GM23248 (cell line): Measurements from ENCODE around the gene OTULINL. TPM values are rescaled to one million over a fixed set of nuclear protein-coding genes. Genes with fewer than 3 reads are reported as not detected.

ENCODE experiments used
- DNase-seq: peaks from one replicate; pipeline ENCODE4 v3.0.0-alpha.2; 2015
- H2AFZ ChIP-seq: fragments of 200-600 bp; sonication (generic); 2 replicates; pipeline ENCODE4 v1.6.1; 2016; ENCODE audit warnings: antibody characterized with exemption
- H3F3A ChIP-seq: fragments of 200-600 bp; sonication (generic); 2 replicates; pipeline ENCODE4 v1.6.1; 2016; ENCODE audit warnings: mild to moderate bottlenecking, antibody characterized with exemption, mixed run types; ENCODE audit not compliant: insufficient read depth
- H3K27ac ChIP-seq: fragments of 200-600 bp; sonication (generic); 2 replicates; pipeline ENCODE4 v1.5.1; 2016; ENCODE audit warnings: mild to moderate bottlenecking
- H3K27me3 ChIP-seq: fragments of 200-600 bp; sonication (generic); replicated peaks from 2 replicates; pipeline ENCODE4 v1.6.1; 2016; ENCODE audit warnings: mild to moderate bottlenecking; ENCODE audit not compliant: insufficient read depth
- H3K36me3 ChIP-seq: fragments of 200-600 bp; sonication (generic); 2 replicates; pipeline ENCODE4 v1.6.1; 2016; ENCODE audit warnings: low read depth, mild to moderate bottlenecking
- H3K4me1 ChIP-seq: fragments of 200-600 bp; sonication (generic); 2 replicates; pipeline ENCODE4 v1.6.1; 2016; ENCODE audit warnings: mild to moderate bottlenecking; ENCODE audit not compliant: insufficient read depth
- H3K4me2 ChIP-seq: fragments of 200-600 bp; sonication (generic); one replicate; pipeline ENCODE4 v1.6.1; 2016; ENCODE audit warnings: mild to moderate bottlenecking; ENCODE audit not compliant: unreplicated experiment
- H3K4me3 ChIP-seq: fragments of 200-600 bp; sonication (generic); 2 replicates; pipeline ENCODE4 v1.5.1; 2016; ENCODE audit warnings: mild to moderate bottlenecking
- H3K79me2 ChIP-seq: fragments of 200-600 bp; sonication (generic); 2 replicates; pipeline ENCODE4 v1.6.1; 2016; ENCODE audit warnings: mild to moderate bottlenecking; ENCODE audit not compliant: insufficient read depth
- H3K9ac ChIP-seq: fragments of 200-600 bp; sonication (generic); 2 replicates; pipeline ENCODE4 v1.6.1; 2016; ENCODE audit warnings: mild to moderate bottlenecking
- H3K9me2 ChIP-seq: fragments of 200-600 bp; sonication (generic); 2 replicates; pipeline ENCODE4 v1.6.1; 2016; ENCODE audit warnings: mixed run types, mild to moderate bottlenecking, moderate library complexity; ENCODE audit not compliant: insufficient read depth
- H3K9me3 ChIP-seq: fragments of 200-600 bp; sonication (generic); one replicate; pipeline ENCODE4 v1.6.1; 2017; ENCODE audit warnings: low read depth
- H4K20me1 ChIP-seq: fragments of 200-600 bp; sonication (generic); 2 replicates; pipeline ENCODE4 v1.6.0; 2016; ENCODE audit not compliant: insufficient read depth
- EZH2 ChIP-seq: fragments of 200-600 bp; sonication (generic); IDR thresholded peaks from 2 replicates; pipeline ENCODE4 v1.6.1; 2018; ENCODE audit warnings: antibody characterized with exemption, mild to moderate bottlenecking; ENCODE audit not compliant: insufficient read depth, poor library complexity, severe bottlenecking
- EZH2phosphoT487 ChIP-seq: fragments of 200-600 bp; sonication (generic); IDR thresholded peaks from 2 replicates; pipeline ENCODE4 v1.6.1; 2018; ENCODE audit warnings: antibody characterized with exemption, moderate library complexity, mild to moderate bottlenecking, low read depth; ENCODE audit not compliant: insufficient read depth
- WGBS, 2 experiments: methylation state at CpG; one replicate each; pipeline ENCODE4 v1.1.6; 2015 to 2017; ENCODE audit warnings: low lambda C conversion rate in 2 of 2, low coverage in 1 of 2; ENCODE audit errors: missing lambda C conversion rate in 2 of 2; 5-methylcytosine and 5-hydroxymethylcytosine counted together
- in situ Hi-C: fragments of 300-500 bp; cut with MboI; formaldehyde crosslinking; loops from 2 replicates; pipeline ENCODE4 v1.15.0; 2020
- polyA plus RNA-seq: library from polyadenylated mRNA; unstranded; fragments of >200 nt; fragmentation: Nextera tagmentation; extraction: Ambion mirVana; gene quantifications from 2 replicates; pipeline ENCODE4 v1.2.1, GENCODE V29; 2016
- total RNA-seq: library from RNA; depleted of rRNA; stranded (reverse); fragments of >200 nt; shearing (Covaris generic); gene quantifications from 2 replicates; pipeline ENCODE4 v1.2.3, GENCODE V29; 2014

OTULINL gene
- total and polyA plus RNA-seq, 2 experiments from 2014 or later: 0.23 to 1.3 TPM

GRCh38 chr5:14572836-14573235 is 8.8 kb upstream of the OTULINL start:
- H3K9me2 ChIP-seq: no peaks in the 10 kb centered on the region

GRCh38 chr5:14574096-14574495 is 7.5 kb upstream of the OTULINL start:
- no peaks in the 10 kb centered on the region for H3F3A ChIP-seq
- no peak for DNase-seq
- WGBS, 2 experiments: 6 to 8% methylated on average over 3 of the region's 3 CpGs
- TF ChIP-seq EZH2 (no peak), EZH2phosphoT487 (no peak)
- H3K4me1 ChIP-seq: no peaks in the 10 kb centered on the region
- no peaks in the 10 kb centered on the region for H4K20me1 ChIP-seq
- H3K4me3 ChIP-seq: no peak overlapping the region
- in situ Hi-C loops: no loop called here
- H3K27me3 ChIP-seq: peaks cover 38% of the 10 kb centered on the region
- no peak overlapping the region for H3K9ac ChIP-seq
- H3K4me2 ChIP-seq: no peak overlapping the region
- H3K79me2 ChIP-seq: no peaks in the 10 kb centered on the region
- no peak overlapping the region for H3K27ac ChIP-seq
- no peaks in the 10 kb centered on the region for H3K9me2 ChIP-seq
- no peaks in the 10 kb centered on the region for H3K9me3 ChIP-seq
- H3K36me3 ChIP-seq: no peaks in the 10 kb centered on the region
- no peak overlapping the region for H2AFZ ChIP-seq

More at GRCh38 chr5:14572836-14573235, 8.8 kb upstream of the OTULINL start:
- Histone ChIP-seq H3F3A (no peaks in the 10 kb centered on the region), H3K9me3 (no peaks in the 10 kb centered on the region), H3K27ac (no peak overlapping the region), H3K79me2 (no peaks in the 10 kb centered on the region), H3K9ac (no peak overlapping the region), H4K20me1 (no peaks in the 10 kb centered on the region), H3K4me1 (no peaks in the 10 kb centered on the region), H3K36me3 (no peaks in the 10 kb centered on the region), H3K27me3 (peaks cover 28% of the 10 kb centered on the region), H2AFZ (no peak overlapping the region), H3K4me2 (no peak overlapping the region), H3K4me3 (no peak overlapping the region)
- TF ChIP-seq EZH2 (no peak), EZH2phosphoT487 (no peak)
- in situ Hi-C loops: no loop called here
- DNase-seq: no peak
- WGBS, 2 experiments: 83 to 88% methylated on average over 4 of the region's 4 CpGs

GRCh38 chr5:14574891-14575508 is 6.6 kb upstream of the OTULINL start:
- in situ Hi-C loops: no loop called here
- no peak overlapping the region for H3K27ac ChIP-seq
- H3K9me2 ChIP-seq: no peaks in the 10 kb centered on the region
- 62 to 70% methylated on average over 2 of the region's 2 CpGs for WGBS, 2 experiments
- peaks cover 44% of the 10 kb centered on the region for H3K27me3 ChIP-seq
- no peaks in the 10 kb centered on the region for H4K20me1 ChIP-seq
- TF ChIP-seq EZH2 (no peak), EZH2phosphoT487 (no peak)
- no peak overlapping the region for H2AFZ ChIP-seq
- no peak overlapping the region for H3K9ac ChIP-seq
- H3K36me3 ChIP-seq: no peaks in the 10 kb centered on the region
- no peak overlapping the region for H3K4me3 ChIP-seq
- no peak for DNase-seq
- no peaks in the 10 kb centered on the region for H3K79me2 ChIP-seq
- H3F3A ChIP-seq: no peaks in the 10 kb centered on the region
- H3K9me3 ChIP-seq: no peaks in the 10 kb centered on the region
- H3K4me2 ChIP-seq: no peak overlapping the region
- H3K4me1 ChIP-seq: no peaks in the 10 kb centered on the region

- Histone ChIP-seq H4K20me1 (no peaks in the 10 kb centered on the region), H3K4me3 (no peak overlapping the region), H3K9me3 (no peaks in the 10 kb centered on the region), H3K4me1 (no peaks in the 10 kb centered on the region; the same call in 1 of the 2 replicates), H3K36me3 (no peaks in the 10 kb centered on the region), H3K27ac (no peak overlapping the region), H3K4me2 (no peak overlapping the region), H2AFZ (no peak overlapping the region), H3K9me2 (no peaks in the 10 kb centered on the region), H3K9ac (no peak overlapping the region), H3F3A (peaks cover 8% of the 10 kb centered on the region; the same call in 1 of the 2 replicates), H3K27me3 (peaks cover 38% of the 10 kb centered on the region), H3K79me2 (no peaks in the 10 kb centered on the region)
- DNase-seq: no peak
- 58 to 60% methylated on average over 7 of the region's 7 CpGs for whole genome bisulfite sequencing, 2 experiments
- TF ChIP-seq EZH2phosphoT487: no peak
- TF ChIP-seq EZH2: no peak
- in situ Hi-C loops: no loop called here
Observed at GRCh38 chr5:14576206-14576605, 5.4 kb upstream of the OTULINL start.
